Measurements from ENCODE around the gene ZNF397. TPM values are rescaled to one million over a fixed set of nuclear protein-coding genes. Genes with fewer than 3 reads are reported as not detected.
"Not testable (repeated sequence)": the region's sequence is repeated elsewhere in the genome, so short reads cannot be mapped to it uniquely, and the experiment has no call there.

Gene ZNF397
- 10.1 TPM for polyA plus RNA-seq (2013, experiment 1 of 2; ENCODE audit: insufficient read length)
- 13.1 TPM for polyA plus RNA-seq (2013, experiment 2 of 2; ENCODE audit: insufficient read length)

DNA sequence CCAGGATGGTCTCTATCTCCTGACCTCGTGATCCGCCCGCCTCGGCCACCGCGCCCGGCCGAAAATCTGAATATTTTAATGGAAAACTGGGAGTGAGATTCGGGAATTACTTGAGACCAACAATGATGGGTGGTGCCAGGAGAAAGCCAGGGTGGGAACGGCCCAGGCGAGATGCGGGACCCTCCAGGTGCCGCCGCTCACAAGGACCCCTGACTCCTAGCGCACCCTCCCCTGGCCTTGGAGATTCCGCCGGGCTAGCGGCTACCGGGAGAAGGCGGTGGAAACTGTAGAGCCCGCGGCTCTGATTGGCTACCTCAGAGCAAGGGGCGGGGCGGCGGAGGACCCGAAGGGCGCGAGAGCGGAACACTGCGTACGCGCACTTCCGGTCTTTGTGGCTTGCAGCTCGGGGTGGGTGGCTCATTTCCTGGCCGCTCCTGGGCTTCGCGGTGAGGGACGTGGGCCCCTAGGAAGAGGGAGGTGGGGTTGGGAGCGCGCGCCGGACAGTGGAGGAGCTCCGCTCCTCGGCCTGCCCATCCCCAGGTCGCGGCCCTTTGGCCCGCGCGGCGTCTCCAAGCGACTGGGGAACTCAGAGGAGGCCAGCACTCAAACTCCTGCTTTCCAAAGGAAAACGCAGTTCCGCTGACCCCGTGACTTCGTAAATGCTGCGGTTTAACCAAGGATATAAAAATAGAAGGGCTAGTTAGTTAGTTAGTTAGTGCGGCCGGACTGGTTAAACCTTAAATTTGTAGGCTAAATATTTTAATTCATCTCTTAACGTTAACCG, at the start of gene ZNF397:
ZNF397 (plus strand) TSS at position 371 of the 784 bp plus-strand sequence. CDS start 1,437 bp downstream, outside the sequence.
- DNase-seq: peak; percentile 97

DNA sequence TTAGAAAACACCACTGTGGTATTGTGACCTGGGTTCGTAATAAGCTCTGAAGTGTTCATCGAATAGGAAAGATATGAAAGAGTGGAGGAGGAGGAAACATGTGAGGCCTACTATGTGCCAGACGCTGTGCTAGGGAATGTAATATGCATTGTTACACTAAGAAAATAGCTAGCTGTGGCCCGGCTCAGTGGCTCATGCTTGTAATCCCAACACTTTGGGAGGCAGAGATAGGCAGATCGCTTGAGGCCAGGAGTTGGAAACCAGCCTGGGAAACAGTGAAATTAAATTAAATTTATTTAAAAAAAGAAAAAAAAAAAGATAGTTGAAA, 49.2 kb upstream of the ZNF397 start:
- no peak for DNase-seq

DNA sequence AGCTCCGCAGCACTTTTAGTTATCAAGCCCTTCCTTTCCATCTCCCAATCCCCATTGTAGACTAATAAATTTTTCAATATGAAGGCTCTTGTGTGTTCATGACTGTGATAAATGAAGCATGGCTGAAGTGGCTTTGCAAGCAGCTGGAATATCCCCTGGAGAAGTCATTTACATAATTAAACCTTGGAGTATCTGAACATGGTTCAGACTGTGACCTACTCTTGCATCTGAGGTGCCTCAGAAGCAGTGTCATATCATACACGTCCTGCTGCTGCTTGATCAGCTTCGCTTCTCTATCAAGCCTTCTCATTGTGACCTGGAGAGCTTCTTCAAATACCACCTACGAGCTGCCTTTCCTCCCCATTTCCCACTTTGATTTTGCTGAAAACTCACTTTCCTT, 48.4 kb upstream of the ZNF397 start:
- DNase-seq: no peak

DNA sequence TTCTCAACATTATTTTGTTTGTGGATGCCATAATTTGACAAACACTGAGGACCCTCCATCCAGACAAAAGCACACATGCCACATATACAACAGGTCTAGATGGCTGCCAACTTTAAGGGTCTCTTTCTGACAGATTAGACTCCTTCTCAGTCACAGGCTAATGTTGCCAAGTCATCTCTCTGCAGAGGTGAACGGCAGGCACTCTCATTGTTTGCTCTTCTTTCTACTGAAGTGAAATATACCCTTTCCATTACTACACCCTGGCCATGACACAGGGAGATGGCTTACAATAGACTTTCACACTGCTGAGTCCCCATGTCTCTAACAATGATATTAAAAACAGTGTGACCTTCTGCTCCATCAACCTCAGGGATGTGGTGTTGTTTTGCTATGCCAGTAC, 47.5 kb upstream of the ZNF397 start:
- no peak for DNase-seq

DNA sequence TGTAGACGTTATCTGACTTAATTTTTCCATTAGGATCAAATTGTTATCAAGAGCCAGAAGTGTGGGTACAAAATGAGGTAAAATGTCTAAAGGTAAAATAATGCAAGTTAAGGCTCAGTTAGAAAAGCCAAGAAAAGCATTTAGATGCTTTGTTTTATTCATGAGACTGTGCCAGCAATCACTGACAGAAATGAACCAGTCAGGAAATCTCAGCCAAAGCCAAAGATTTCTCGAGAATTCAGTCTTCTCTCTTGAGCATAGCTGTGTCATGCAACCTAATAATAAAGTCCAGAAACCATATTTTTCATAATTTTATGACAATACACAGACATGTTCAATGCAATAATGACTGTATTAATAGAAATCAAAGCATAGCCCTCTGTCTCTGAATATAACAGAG, 43.5 kb upstream of the ZNF397 start:
- no peak for DNase-seq

DNA sequence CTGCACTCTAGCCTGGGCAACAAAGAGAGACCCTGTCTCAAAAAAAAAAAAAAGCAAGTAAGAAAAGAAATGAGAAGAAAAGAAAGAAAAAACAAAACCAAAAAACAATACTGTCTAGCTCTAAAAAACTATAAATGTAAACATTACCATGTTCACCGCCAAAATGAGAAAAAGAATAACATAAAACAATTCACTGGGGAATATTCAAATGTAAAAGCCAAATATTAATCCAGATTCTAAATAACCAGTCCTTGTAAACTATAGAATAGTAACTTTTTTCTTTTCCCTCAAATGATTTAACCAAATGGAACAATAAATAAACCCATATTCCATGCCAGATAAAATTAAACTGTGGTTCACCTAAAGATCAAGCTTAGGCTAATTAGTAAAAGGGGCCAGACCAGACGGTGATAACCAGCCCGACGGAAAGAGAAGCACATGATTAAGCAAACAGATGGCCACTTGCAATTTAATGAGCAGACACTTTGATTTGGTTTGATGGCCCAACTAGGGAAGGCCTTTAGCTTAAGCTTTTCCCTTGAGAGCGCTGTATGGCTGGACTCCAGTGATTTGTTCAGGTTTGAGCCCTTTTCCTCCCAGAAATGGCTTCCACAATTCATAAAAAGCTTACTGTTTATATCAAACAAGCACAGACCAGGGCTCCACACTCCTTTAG, 39.4 kb upstream of the ZNF397 start:
- DNase-seq: no peak

DNA sequence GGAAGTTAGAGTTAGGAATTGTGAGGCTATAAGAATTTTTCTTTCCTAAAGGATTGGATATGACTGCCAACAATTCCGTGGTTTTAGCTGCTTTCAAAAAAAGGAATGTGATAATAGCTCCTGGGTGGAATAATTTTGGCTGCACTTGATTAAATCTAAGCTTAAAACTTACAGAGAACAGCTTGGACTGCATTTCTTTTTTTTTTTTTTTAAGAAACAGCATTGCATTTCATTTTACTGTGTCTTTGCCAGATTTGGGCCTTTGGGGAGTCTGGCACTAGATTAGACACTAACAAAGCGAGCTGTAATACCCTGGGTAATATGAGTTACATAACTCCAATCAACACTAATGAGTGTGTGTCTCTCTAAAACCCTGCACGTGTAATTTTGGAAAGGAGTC, 37.8 kb upstream of the ZNF397 start:
- peak; percentile 37 for DNase-seq

DNA sequence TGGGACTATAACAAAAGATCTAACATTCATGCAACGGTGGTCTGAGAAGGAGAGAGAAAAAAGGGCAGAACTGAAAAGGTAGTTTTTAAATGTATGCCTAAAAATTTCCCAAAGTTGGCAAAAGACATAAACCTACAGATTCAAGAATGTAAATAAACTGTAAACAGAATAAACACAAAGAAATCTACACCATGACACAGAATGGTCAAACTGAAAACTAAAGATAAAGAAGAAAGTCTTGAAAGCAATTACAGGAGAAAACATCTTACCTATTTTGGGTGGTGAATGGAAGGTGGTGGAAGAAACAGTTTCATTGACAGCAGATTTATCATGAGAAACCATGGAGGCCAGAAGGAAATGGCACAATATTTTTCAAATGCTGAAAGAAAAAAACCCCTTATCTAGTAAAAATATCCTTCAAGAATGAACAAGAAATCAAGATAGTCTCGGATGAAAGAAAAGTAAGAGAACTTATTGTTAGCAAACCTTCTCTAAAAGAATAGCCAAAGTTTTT, 35.6 kb upstream of the ZNF397 start:
- DNase-seq: no peak

DNA sequence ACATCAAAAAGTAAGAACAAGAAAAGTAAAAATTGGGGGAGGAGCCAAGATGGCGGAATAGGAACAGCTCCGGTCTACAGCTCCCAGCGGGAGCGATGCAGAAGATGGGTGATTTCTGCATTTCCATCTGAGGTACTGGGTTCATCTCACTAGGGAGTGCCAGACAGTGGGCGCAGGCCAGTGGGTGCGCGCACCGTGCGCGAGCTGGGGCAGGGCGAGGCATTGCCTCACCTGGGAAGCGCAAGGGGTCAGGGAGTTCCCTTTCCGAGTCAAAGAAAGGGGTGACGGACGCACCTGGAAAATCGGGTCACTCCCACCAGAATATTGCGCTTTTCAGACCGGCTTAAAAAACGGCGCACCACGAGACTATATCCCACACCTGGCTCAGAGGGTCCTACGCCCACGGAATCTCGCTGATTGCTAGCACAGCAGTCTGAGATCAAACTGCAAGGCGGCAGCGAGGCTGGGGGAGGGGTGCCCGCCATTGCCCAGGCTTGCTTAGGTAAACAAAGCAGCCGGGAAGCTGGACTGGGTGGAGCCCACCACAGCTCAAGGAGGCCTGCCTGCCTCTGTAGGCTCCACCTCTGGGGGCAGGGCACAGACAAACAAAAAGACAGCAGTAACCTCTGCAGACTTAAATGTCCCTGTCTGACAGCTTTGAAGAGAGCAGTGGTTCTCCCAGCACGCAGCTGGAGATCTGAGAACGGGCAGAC, 34.9 kb upstream of the ZNF397 start:
- not testable (repeated sequence) for DNase-seq

DNA sequence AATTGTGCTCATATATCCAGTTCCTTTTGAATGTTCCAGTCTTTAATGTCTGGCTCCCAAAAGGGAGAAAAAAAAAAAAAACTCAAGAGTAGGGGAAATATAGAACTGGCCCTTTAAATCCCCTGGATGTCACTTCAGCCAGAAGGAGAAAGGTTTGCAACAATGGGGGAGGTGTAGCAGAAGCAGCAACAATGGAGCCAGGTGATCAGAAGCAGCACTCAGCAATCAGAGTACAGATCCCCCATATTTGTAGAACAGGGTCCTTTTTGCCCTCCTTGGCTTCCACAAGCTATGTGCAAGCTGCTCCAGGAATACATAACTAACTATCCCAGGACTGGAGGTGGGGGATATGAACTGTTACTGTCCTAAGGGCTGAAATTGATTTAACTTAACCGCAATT, 25.8 kb upstream of the ZNF397 start:
- DNase-seq: no peak

DNA sequence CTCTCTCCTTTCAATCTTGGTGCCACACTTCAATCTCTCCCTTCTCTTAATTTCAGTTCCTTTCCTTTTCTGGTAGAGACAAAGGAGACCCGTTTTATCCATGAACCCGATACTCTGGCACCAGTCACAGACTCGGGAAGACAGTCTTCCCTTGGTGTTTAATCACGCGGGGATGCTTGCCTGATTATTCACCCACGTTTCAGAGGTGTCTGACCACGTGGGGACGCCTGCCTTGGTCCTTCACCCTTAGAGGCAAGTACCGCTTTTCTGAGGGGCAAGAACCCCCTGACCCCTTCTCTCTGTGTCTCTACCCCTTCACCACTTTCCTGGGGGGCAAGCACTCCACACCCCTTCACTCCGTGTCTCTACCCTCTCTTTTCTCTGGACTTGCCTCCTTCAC, 24.2 kb upstream of the ZNF397 start:
- DNase-seq: not testable (repeated sequence)

DNA sequence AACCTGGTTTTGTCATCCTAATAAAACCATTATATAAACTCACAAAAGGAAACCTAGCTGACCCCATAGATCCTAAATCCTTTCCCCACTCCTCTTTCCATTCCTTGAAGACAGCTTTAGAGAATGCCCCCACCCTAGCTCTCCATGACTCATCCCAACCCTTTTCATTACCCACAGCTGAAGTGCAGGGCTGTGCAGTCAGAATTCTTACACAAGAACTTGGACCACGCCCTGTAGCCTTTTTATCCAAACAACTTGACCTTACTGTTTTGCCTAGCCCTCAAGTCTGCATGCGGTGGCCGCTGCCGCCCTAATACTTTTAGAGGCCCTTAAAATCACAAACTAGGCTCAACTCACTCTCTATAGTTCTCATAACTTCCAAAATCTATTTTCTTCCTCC, 21.5 kb upstream of the ZNF397 start:
- peak; percentile 12 for DNase-seq

DNA sequence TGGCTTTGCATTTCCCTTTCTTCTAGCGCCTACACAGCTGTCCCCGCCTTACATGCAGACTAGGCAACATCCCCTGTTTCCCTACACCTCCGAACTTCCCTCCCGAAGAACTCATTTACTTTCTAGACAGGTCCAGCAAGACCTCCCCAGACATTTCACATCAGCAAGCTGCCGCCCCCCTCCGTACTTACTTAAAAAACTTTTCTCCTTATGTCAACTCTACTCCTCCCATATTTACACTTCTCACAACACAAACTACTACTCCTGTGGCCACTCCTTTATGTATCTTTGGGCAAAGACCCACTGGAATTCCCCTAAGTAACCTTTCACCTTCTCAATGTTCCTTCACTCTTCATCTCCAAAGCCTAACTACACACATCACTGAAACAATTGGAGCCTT, 20.4 kb upstream of the ZNF397 start:
- no peak for DNase-seq

DNA sequence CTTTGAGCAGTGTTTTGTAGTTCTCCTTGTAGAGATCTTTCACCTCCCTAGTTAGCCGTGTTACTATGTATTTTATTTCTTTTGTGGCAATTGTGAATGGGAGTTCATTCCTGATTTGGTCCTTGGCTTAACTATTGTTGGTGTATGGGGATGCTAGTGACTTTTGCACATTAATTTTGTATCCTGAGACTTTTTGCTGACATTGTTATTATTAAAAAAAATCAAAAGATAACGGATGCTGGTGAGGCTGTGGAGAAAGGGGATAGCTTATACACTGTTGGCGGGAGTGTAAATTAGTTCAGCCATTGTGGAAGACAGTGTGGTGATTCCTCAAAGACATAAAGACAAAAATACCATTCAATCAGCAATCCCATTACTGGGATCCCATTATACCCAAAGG, 17.0 kb upstream of the ZNF397 start:
- DNase-seq: no peak

DNA sequence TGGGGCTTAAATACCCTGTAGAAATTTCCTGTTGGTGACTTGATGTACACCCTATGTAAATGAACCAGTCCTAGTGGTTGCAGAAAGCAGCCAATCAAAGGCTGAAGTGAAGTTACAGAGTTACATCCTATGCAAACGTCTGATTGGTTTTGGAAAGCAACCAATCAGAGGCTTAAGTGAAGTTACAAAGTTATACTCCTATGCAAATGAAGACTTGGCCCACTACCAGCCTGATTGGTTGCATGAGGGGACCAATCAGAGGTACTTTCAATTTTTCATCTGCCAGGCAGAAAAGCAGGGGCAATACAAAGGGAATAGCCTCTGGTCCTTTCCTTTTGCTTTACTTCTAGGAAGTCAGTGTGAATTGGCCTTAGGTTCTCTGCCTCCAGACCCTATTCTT, 13.6 kb upstream of the ZNF397 start:
- DNase-seq: no peak

DNA sequence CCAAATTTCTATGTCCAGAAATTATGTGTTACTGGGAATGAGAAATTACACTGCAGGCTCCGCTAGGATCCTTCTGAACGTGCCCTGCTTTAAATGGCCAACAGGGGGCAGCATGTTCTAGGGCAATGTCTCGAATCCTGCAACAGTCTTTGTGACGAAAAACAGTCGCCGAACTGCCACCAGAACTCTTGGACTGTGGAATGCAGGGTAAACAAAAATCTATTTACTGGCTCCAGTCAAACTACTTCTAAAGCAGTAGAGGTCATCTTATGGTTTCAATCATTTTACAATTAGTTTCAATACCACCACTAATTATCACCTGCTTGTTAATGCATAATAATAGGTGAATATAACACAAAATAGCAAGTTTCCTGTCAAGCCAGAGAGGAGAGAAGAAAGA, 9.8 kb upstream of the ZNF397 start:
- peak; percentile 72 for DNase-seq

DNA sequence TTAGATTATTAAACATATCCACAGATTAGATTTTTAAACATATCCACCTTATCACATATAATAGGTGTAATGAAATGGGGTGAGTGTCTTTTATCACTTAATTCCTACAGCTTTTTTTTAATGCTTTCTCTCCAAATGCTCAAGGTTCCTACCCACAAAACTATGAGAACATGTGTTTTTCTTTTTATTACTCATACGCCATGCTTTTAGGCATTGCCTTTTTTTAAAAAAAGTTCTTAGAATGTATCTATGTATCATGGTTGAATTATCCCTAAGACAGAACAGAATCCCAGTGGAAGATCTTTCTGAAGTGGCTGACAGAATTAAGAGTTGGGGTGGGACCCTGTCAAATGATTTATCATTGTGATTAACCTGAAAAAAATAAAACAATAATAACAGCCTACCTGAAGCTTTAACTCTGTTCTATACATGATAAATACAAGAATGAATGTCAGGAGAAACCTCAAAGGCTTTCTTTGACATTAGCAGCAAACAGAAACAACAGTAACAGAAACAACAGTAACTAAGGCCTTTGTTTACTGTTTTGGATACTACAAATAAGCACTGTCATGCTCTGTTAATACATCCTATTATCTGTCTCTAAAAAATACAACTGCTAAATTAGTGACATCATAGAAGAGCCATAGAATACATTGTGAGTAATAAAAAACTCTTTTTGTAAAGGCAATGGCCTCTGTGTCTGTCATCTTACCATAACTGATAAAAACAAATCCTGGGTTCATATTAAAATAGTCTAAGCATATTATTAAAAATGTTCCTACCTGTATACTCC, 4.1 kb upstream of the ZNF397 start:
- peak; percentile 76 for DNase-seq

DNA sequence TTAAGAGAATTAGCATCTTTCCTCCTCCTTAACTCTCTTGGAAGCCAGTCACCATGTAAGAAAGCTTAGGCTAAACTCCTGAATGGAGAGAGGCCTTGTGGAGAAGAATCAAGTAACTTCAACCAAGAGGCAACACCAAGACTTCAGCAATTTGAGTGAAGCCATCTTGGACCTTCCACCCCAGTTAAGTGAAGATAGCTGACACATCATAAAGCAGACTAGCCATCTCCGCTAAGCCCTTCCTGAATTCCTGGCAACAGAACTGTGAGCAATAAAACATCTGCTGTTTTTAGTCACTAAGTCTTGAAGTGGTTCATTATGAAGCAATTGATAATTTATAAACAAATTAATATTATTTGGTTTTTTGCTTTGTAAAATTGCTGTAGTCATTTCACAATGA, 1.5 kb upstream of the ZNF397 start:
- DNase-seq: no peak

DNA sequence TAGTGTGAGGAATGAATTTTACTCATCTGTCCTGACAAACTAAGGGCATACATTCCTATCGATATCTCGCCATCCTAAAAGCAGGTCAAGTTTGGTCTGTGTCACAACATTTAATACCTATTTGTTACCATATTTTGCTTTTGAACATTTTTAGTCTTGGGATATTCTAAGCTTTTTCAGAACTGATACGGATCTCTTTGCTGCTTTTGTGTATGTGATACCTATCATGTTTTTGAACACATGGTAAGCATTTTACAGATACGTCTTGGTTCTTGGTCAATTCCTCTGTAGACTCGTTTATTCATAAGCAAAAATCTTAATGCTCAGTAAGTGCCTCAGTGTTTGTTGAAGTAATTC, 592 bp downstream of the ZNF397 start:
- DNase-seq: no peak

DNA sequence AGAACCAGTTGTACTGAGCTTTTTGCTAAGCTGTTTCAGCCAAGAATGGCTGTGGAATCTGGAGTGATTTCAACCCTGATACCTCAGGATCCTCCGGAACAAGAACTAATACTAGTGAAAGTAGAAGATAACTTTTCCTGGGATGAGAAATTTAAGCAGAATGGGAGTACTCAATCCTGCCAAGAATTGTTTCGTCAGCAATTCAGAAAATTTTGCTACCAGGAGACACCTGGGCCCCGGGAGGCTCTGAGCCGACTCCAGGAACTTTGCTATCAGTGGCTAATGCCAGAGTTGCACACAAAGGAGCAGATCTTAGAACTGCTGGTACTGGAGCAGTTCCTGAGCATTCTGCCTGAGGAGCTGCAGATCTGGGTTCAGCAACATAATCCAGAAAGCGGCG, 1.6 kb downstream of the ZNF397 start:
- no peak for DNase-seq

DNA sequence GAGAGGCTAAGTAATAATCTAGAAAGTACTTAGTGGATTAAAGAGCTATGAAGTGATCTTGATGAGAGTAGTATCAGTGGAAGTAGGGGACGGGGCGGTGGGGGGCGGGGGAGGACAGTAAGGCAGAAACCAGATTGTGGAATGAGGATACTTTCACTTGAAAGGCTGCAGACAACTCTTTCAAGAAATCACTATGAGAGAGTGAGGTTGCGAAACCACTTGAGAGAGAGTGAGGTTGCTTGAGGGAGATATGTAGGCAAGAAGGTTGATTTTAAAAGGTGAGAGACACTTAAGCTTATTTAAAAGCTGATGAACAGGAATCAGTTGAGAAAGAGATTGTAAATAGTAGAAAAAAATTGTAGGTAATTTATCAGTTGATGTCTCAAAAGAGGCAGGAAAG, 3.8 kb downstream of the ZNF397 start:
- no peak for DNase-seq

DNA sequence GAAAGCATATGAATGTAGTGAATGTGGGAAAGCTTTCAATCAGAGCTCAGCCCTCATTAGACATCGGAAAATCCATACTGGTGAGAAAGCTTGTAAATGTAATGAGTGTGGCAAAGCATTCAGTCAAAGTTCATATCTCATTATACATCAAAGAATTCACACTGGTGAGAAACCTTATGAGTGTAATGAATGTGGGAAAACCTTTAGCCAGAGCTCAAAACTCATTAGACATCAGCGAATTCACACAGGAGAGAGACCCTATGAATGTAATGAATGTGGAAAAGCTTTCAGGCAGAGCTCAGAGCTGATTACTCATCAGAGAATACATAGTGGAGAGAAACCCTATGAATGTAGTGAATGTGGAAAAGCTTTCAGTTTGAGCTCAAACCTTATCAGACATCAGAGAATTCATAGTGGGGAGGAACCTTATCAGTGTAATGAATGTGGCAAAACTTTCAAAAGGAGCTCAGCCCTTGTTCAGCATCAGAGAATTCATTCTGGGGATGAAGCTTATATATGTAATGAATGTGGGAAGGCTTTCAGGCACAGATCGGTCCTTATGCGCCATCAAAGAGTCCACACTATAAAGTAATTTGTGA, 5.0 kb downstream of the ZNF397 start:
- no peak for DNase-seq
